Measurements from ENCODE around the gene NSUN2.

NSUN2 gene

DNA sequence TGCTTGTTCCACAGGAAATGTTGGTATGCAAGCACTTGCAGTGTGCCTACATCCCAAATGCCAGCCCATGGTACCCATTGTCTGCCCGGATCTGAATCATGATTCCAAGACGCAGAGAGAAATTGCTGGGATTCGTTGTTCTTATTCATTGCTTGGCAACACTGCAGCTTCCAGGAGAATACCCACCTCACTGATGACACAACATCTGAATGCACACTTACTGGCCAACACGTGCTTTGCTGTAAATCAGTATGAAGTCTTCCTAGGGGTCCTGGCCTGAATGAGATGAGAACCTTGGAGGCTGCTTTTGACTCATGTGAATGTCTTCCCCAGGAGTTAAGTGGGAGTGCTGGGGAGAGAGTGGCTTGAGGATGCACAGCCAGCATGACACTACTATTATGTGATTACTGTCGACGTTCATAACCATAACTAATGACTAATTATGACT lies 12.0 kb upstream of the NSUN2 start:
- DNase-seq (ENCODE audit: low spot score): no peak

DNA sequence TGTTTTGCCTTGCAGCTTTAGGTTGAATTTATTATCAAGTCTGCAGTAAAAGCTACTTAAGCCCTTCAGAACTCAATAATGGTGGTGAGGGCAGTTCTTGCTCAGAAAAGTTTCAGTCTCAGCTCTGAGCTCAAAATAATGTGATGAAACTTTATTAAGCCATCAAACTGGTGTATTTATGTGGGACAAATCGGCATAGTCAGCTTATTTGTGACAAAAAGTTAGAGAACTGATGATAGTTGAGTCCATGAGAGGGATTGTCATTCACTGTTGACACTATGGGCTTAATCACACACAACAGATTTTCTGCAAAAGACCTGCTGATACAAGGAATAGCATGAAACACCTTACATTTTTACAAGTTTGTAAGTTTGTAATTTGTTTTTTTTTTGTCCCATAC lies 9.8 kb upstream of the NSUN2 start:
- no peak for DNase-seq (ENCODE audit: low spot score)

DNA sequence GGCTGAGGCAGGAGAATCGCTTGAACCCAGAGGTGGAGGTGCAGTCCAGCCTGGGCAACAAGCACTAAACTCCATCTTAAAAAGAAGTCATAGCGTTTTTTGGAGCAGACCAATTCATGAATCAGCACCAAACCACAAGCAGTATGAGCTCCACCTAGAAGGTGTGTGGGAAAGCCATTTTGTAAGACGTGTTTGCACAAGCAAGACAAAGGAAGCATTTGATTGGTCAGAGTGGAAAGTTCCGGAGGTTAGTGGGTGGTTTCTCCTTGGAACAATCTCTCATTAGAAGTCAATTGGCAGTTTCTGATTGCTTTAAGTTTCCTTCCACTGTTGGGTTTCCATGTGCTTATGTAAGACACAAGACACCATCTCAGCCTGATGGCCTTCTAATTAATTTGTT lies 5.4 kb upstream of the NSUN2 start:
- DNase-seq (ENCODE audit: low spot score): no peak

DNA sequence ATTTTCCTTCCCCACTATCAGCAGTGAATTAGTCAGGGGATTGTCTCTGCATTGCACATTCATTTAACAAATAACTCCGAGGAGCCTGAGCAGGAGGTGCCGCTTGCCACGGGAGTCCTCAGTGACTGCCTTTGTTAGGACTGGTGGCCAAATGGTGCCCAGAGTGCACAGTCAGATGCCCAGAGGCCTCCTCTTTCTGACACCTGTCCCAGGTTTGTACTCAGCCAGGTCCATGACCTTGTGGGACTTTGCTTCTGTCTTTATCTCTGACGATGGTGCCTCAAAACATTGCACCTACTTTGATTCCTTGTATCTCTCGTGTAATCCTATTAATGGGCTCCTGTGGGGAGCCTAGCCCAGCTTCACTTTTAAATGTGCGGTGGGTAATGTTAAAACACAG lies 4.7 kb upstream of the NSUN2 start:
- DNase-seq (ENCODE audit: low spot score): no peak

DNA sequence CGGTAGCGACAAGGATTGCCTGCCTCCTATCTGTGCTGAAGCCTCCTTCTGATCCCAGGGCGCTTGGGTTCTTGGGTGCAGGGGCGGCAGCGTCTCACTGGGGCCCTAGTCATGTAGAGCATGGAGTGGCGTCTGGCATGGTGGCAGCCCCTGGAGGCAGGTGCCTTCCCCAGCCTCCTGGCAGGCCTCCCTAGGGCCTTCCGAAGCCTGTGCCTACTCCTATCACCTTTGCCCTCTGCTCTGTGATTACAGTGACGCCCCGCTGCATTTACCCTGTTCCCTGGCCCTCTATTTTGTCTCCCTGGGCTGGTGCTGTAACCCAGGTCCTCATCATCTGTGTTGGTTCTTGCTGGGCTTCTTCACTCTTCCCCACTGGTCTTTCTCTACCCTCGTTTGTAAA lies 4.2 kb upstream of the NSUN2 start:
- DNase-seq (ENCODE audit: low spot score): no peak

DNA sequence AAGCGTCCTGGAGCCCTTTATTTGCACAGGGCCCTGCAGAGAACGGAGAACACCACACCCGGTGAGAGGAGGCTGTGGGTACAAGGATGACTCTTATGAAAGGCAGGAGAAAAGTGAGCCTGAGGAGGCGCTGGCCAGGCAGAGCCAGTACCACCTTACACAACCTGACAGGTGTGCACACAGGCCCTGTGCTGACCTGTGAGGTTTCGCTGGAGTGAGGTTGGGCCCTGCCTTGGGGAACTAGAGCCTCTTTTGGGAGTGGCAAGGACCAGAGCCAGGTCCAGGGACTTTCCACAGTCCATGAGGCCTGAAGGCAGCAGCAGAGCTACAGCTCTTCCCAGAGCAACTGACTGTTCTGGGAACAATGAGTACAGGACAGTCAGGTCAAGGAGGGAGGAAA lies 3.4 kb upstream of the NSUN2 start:
- no peak for DNase-seq (ENCODE audit: low spot score)

DNA sequence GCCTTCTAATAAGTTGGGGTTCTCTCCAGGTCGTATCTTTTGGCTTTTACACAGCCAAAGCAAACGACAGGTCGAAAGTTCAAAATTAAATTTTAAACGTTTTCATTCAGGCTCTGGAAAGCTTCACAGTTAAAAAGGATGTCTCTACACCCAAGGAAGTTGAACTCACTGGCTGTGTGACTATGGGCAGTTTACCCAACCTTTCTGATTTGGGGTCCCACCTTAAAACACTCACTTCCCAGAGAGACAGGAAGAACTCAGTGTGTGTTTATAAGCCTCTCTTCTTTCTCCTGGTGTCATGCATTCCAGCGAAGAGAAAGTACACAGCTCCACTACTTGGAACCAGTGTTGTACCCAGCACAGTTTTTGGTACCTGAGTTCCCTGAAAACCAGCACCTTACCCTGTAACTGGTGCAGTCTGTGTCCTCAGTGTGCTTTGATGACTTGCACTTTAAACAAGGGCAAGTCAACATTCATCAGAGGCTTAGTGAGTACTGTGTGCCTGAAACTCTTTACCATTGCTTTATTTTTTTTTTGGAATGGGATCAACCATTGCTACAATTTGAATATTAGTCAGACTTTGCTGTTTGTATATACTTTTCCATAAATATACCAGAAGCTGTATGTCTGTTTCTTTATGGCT lies 2.1 kb upstream of the NSUN2 start:
- DNase-seq (ENCODE audit: low spot score): no peak

DNA sequence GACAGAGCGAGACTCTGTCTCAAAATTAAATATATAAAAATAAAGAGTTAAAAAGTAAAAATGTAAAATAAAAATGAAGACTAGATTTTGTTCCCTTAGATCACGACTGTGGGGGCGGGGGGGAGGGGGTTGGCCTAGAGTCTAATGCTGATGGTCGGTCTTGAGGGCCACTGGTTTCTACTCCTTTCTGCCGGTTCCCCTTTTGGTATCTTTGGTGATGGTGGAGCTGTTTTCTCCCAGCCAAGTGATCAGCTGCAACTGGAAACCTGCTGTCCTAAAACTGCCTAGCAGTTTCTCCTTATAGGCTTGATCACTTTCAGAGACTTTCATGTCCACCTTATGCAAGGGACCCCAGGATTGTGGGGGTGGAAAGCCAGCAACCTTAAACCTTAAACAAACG lies 1.5 kb upstream of the NSUN2 start:
- DNase-seq (ENCODE audit: low spot score): no peak

DNA sequence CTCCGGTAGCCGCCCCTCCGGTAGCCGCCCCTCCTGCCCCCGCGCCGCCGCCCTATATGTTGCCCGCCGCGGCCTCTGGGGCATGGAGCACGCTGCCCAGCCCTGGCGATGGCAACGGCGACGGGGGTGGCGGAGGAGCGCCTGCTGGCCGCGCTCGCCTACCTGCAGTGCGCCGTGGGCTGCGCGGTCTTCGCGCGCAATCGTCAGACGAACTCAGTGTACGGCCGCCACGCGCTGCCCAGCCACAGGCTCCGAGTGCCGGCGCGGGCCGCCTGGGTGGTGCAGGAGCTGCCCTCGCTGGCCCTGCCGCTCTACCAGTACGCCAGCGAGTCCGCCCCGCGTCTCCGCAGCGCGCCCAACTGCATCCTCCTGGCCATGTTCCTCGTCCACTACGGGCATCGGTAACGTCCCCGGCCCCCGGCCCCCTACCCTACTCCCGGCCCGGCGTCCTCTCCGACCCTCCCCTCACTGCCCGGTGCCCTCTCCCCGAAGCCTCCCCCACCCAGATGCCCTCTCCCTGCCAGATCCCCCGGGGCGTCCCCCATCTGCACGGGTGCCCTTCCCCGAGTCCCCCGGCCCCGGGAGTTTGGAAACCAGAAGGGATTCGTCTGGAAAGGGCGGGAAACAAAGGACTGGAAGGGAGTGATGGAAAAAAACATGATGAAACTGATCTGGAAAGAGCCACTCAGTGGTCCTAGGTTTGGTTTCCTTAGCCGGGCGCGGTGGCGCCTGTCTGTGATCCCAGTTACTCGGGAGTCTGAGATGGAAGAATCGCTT lies 813 bp upstream of the NSUN2 start:
- no peak for DNase-seq (ENCODE audit: low spot score)

DNA sequence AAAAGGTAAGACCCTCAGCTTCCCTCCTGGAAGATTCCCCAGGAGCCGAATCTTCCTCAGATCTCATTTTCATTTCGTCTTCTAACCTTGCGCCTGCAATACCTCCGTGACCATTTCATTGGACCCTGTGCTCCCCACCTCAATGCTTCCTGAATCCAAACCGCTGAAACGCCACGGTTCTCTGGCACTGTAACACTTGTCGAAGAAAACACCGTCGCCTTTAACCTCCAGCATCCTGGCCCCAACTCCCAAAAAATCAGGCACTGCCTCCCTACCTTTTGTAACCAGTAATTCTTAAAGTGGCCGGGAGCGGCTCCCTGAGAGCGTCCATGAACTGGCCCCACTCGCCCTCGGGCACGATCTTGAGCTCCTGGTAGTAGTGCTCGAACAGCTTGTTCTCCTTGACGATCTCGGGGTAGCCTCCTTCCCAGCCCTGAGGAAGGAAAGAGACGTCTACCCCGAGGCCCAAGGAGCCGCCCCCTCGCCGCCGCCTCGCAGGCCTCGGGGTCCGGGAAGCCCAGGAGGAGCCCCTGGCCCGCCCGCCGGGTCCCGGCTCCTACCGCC lies 438 bp downstream of the NSUN2 start:
- DNase-seq (ENCODE audit: low spot score): no peak

DNA sequence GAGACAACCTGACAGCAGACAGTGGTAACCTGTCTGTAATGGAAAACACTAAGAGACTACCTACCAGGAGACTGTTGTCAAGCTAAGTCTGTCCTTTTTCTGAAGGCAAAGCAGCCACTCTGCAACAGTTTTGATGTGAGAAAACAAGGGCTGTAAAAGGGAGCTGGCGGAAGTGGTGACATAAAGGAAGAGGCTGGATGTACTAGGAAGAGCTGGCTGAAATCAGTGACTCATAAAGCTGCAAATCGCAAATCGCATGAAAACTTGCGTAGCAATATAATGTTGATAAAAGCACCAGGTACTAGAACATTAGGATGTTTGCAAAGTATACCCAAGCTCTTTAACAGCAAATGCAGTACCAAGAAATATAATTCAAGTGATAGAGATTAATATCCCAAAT lies 1.4 kb downstream of the NSUN2 start:
- no peak for DNase-seq (ENCODE audit: low spot score)

DNA sequence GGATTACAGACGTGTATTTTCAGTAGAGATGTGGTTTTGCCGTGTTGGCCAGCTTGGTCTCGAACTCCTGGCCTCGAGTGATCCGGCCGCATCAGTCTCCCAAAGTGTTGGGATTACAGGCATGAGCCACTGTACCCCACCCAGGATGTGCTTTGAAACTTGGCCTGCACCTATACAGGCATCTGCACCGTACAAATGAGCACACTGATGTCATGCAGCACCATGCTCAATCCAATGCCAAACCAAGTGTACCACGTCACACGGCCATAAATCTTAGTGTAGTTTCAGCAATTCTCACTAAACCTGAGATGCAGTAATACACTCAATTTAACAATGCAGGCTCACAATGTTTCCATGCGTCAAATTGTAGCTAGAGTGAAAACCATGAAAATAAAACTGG lies 6.3 kb downstream of the NSUN2 start:
- DNase-seq (ENCODE audit: low spot score): no peak

DNA sequence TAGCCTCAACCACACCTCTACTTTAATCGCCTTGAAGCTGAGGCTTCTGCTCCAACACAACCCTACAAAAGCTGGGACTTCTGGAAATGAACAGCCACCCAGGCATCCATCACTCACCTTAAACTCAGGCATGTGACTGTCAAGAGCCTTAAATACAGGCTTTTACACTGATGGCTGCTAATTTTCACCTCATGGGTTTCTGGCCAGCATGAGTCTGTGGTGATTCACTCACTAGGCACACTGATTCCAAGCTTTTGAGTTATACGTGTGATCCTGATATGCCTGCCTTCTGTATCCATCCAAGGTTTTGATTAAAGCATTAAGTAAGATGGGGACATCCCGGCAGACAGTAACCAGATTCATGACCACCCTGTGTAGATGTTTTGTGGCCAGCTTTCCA lies 8.9 kb downstream of the NSUN2 start:
- no peak for DNase-seq (ENCODE audit: low spot score)

DNA sequence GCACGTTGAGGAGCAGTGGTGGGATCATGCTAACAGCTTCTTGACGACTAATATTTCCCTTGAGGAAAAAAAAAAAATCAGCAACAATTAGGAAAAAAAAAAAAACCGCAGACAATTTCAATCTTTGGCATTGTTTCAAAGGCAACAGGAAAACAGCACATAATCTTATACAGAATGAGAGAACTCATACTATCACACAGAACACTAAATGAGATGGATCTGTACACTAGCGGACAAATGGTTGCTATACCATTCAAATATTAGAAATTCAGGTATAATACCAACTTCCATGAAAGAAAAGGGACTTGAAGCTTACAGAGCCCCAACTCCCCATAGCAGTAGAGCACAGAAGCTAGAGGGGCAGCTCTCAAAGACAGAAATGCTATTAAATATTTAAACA lies 9.6 kb downstream of the NSUN2 start:
- no peak for DNase-seq (ENCODE audit: low spot score)

DNA sequence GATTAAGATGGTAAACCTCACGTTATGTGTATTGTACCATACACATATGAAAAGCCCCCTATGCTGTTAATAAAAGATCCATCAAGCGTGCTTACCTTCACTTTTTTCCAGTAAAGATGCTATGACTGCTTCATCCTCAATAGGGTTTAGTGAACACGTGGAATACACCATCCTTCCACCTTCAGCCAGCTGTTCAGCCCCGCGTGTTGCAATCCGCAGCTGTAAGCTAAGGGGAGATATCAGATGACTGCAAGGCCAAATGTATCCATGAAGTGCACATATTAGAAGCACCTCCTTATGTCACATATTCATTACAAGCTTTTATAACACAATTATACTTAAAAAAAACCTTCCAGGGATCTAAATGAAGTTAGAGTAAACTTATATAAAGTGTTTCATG lies 16.2 kb downstream of the NSUN2 start:
- no peak for DNase-seq (ENCODE audit: low spot score)

DNA sequence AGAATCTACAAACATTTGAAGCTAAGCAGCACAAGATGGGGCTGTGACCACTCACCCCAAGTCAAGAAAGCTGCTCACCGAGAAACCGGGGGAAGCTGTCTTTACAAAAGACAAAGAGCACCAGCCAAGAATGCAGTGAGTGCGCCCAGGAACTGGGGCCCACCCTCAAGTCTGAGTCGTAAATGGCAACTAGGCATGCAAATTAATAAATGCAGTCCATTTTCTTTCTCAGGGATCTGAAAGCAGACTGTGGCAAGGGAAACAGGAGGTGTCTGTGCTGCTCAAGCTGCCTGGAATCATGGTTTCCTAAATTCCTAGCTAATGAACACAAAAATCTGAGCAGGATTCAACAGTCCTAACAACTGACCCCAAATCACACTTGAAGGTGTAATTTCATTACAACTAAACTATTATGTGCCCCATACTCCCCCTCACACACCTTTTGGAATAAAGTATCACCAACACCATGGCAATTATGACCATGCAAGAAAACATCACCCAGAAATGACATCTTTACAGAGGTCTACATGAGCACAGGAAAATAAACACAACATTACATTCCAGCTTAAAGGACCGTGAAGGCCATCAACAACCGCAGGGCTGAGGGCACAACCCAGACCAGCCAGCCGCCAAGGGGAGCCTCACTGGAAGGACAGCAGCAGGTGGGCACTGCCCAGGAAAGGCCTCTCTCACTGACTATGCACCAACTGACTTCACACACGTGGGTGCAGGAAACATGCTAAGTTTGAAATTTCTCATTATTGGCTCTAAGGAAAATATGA lies 17.6 kb downstream of the NSUN2 start:
- DNase-seq (ENCODE audit: low spot score): no peak

DNA sequence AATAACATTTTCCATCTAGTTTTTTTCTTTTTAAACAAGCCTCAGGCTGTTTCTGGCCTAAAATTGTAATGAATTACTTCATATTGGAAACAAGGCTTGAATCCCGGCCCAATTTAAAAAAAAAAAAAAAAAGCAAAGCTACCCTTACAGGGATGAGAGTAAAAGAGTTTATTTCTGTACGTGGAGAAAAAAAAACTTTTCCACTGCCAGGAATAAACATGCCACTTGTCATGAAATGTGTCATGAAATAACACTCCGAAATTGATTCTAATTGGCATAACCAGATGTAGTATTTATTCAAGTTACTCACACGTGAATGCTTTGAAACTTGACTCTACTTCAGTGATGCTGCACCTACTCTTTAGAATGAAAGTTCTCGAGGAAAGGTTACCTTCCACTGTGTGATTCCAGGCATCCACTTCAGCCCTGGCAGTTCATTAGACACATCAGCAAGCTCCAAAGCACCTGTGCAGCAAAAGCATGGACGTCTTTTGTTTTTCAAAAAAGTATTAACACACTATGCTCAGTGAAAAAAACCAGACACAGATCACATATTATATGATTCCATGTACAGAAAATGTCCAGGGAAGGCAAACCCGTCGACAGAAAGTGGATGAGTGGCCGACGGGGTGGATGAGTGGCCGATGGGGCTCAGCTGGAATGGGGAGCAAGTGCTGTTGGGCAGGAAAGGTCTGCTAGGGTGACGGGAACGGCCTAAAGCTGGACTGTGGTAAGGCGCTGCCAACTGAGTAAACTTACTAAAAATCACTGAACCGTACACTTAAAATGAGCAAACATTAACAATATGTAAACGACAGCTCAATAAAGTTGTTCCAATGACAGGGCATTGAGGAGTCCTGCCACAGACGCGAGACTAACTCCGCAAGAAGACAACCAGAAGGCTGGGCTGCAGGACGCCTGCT lies 21.2 kb downstream of the NSUN2 start:
- DNase-seq (ENCODE audit: low spot score): no peak

DNA sequence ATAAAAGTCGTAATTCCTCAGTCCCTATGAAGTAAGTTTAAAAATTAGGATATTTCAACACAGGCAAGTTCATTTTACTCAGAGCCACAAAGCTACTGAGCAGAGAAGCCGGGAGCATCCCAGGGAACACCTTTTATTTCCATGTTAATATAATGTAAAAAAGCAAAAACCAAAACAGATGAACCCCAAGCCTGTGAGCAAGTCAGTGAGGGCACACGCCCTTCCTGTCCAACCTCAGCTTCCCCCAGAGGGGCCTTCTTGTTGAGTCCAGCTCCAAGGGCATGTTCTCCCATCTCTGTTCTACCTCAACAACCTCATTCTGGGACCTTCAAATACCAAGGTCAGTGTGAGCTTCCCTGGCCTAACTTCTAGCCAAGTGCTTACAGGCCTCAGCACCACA lies 24.8 kb downstream of the NSUN2 start:
- DNase-seq (ENCODE audit: low spot score): no peak

DNA sequence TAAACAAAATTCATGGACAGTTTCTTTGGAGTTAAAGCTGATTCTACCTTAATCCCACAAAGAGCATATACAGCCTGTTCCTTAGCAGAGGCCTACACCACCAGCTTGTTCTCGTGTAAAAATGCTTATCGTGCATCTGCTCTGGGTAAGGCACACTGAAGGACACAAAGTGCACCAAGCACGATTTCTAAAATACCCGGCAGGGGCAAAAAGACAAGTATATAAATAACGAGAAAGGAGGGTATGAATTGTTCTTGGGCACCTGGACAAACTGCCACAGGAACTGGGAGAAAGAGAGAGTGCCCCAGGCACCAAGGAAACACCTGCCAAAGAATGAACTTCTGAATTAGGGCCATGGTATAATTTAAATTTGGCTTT lies 25.3 kb downstream of the NSUN2 start:
- no peak for DNase-seq (ENCODE audit: low spot score)

DNA sequence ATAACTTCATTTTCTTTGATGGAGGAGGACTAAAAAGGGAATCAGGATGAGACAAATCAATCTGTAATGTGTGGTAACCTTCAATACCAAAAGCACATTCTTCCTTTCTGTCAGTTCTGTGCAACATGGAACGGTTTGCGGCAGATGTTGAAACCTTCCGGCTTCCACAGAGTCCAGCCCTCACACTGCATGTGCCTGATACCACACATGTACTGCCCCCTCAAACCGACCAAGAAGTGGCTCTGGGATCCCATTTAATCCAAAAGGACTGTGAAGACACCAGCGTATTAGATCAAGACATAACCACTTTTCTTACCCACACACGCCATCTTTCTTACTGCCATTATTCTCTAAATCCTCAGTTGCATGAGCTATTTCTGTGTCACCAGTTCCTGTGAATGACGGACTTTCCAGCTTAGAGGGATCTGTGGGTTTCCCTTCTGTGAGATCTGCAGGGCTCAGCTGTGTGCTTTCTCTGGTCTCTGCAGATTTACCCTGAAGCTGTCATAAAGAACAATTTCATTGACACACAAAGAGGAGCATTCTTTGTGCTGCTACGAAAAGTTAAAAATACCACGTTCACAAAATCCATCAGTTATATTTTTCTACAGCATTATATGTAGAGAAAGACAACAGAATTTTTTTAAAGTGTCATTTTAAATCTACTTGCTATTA lies 25.8 kb downstream of the NSUN2 start:
- DNase-seq (ENCODE audit: low spot score): no peak

DNA sequence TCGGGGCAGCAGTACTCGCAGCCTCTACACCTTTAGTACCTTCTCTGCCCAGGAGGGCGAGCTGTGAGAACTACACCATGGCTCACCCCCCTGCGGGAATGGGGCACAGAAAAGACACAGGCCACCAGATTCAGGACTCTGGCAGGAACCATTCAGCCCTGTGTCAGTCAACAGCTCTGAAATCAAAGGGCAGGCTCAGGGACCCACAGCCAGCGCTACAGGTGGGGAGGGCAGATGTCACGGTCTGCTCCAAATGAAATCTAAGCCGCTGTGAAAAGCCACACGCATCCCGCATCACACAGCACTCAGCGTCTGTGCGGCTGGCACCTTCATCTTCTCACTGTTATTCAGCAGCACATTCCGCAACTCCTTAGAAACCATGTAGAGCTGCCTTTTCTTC lies 27.9 kb downstream of the NSUN2 start:
- no peak for DNase-seq (ENCODE audit: low spot score)

Data from ecto neural progenitor cell (in vitro differentiated cells).